Esophagus muscularis mucosa (tissue), 4 donors: Measurements from ENCODE around the gene PFKFB1. TPM values are rescaled to one million over a fixed set of nuclear protein-coding genes. Genes with fewer than 3 reads are reported as not detected.
"Not testable (repeated sequence)": the region's sequence is repeated elsewhere in the genome, so short reads cannot be mapped to it uniquely, and the experiment has no call there.

ENCODE experiments used
- DNase-seq: peaks from one replicate; pipeline ENCODE4 v3.0.0-alpha.2; 2017; ENCODE audit errors: extremely low spot score
- H3K27ac ChIP-seq, 4 donors: fragments of 200-600 bp; sonication (generic); replicated peaks in 1 of 4; 1 replicate in 3 of 4; 2 replicates in 1 of 4; pipeline ENCODE4 v1.5.1; 2016 to 2019; ENCODE audit warnings: mild to moderate bottlenecking in 1 of 4
- H3K27me3 ChIP-seq, 4 donors: fragments of 200-600 bp; sonication (generic); one replicate each; pipeline versions ENCODE4 v1.5.1 to v1.6.0; 2016 to 2019
- H3K36me3 ChIP-seq, 4 donors: fragments of 200-600 bp; sonication (generic); one replicate each; pipeline ENCODE4 v1.5.1; 2016 to 2019
- H3K4me1 ChIP-seq, 4 donors: fragments of 200-600 bp; sonication (generic); one replicate each; pipeline ENCODE4 v1.5.1; 2016 to 2019
- H3K4me3 ChIP-seq, 4 donors: fragments of 200-600 bp; sonication (generic); 1 replicate in 2 of 4; 2 replicates in 2 of 4; pipeline ENCODE4 v1.5.1; 2016 to 2019; ENCODE audit warnings: mild to moderate bottlenecking in 4 of 4, moderate library complexity in 1 of 4
- H3K9me3 ChIP-seq, 4 donors: fragments of 200-600 bp; sonication (generic); 1 replicate in 3 of 4; 2 replicates in 1 of 4; pipeline ENCODE4 v1.5.1; 2016 to 2019
- CTCF ChIP-seq, 3 experiments: fragments of 200-600 bp in 2 of 3; fragments of 450-650 bp in 1 of 3; sonication (generic) in 2 of 3; IDR thresholded peaks; one replicate each; pipeline ENCODE4 v1.5.1; 2017 to 2019; ENCODE audit warnings: antibody characterized with exemption in 3 of 3, mild to moderate bottlenecking in 2 of 3, moderate library complexity in 1 of 3
- EP300 ChIP-seq: sonication (generic); formaldehyde crosslinking; IDR thresholded peaks from one replicate; pipeline ENCODE4 v1.6.1; 2017; ENCODE audit warnings: antibody characterized with exemption
- POLR2A ChIP-seq: fragments of 450-650 bp; IDR thresholded peaks from one replicate; pipeline ENCODE4 v1.6.1; 2017; ENCODE audit warnings: antibody characterized with exemption, moderate library complexity, mild to moderate bottlenecking, low read depth
- POLR2AphosphoS5 ChIP-seq, 2 donors: sonication (generic); formaldehyde crosslinking; IDR thresholded peaks; one replicate each; pipeline ENCODE4 v1.6.1; 2017; ENCODE audit warnings: antibody characterized with exemption in 2 of 2
- WGBS: methylation state at CpG from one replicate; pipeline ENCODE4 v1.1.5; 2018; 5-methylcytosine and 5-hydroxymethylcytosine counted together
- intact Hi-C: fragments of 100-400 bp; cut with DNase I; formaldehyde crosslinking; loops from one replicate; pipeline ENCODE4 v1.15.1; 2023
- total RNA-seq, 4 donors: library from RNA; depleted of rRNA; stranded (reverse); fragments of >200 nt; gene quantifications; one replicate each; pipeline versions ENCODE4 v1.1.0 to v1.2.1, GENCODE V29; 2016

PFKFB1 gene
- total RNA-seq, 4 donors from 2014 or later = 0.33 TPM; not detected in 3

DNA sequence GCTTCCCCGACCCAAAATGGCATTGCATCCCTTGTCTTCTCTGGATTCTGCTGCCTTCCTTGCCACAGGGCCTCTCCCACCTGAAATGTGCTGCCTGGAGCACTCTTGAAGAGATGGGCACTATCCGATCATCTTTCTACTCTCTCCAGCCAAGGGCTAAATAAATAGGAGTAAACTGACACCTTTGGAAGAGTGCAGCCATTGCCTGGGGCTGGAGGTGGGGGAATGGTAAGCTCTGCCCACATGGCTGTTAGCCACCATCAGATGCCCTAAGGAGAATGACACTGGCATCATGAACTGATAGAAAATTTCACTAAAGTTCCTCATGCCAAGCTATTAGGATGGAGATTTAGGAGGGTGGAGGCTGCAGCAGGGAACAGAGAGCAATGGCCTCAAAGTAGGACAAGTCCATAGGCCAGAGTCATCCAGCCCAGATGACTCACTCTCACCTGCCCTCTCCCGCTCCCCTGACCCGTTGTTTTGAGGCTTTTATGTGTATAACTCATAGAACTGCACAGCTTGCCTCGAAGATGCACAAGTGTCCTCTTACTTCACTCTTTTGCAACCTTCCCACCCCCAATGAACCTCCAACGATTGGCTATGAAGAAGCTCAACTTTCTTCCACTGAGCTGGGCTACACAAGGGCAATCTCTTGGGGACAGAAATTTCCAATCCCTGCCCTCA is 822 bp upstream of the PFKFB1 start:
- Histone ChIP-seq H3K4me3 (no peak overlapping the region), H3K27me3 (no peaks in the 10 kb centered on the region), H3K36me3 (no peaks in the 10 kb centered on the region), H3K27ac (no peak overlapping the region), H3K4me1 (peaks cover 0 to 4% (median 0%) of the 10 kb centered on the region in 4 donors), H3K9me3 (no peaks in the 10 kb centered on the region)
- 64% methylated on average over 6 of the region's 6 CpGs for WGBS
- no peak for DNase-seq
- intact Hi-C loops = loop anchor here (5.0 kb wide), 1 partner anchor 358 kb away; no protein-coding TSS in a partner anchor
- TF ChIP-seq EP300 (no peak), POLR2A (no peak), POLR2AphosphoS5 (IDR thresholded peaks at IDR 0.05) (no peak), CTCF (IDR thresholded peaks at IDR 0.05) (no peak)

GRCh38 chrX:54992911-54993622 is 921 bp downstream of the PFKFB1 start:
- H3K9me3 ChIP-seq = no peaks in the 10 kb centered on the region
- intact Hi-C loops = no loop called here
- no peaks in the 10 kb centered on the region for H3K4me1 ChIP-seq
- DNase-seq = no peak
- H3K27me3 ChIP-seq = no peaks in the 10 kb centered on the region
- TF ChIP-seq EP300 (no peak), POLR2A (no peak), CTCF (IDR thresholded peaks at IDR 0.05) (no peak), POLR2AphosphoS5 (IDR thresholded peaks at IDR 0.05) (no peak)
- 93% methylated on average over 1 of the region's 1 CpG for WGBS
- no peak overlapping the region for H3K27ac ChIP-seq
- H3K36me3 ChIP-seq = no peaks in the 10 kb centered on the region
- H3K4me3 ChIP-seq = no peak overlapping the region

DNA sequence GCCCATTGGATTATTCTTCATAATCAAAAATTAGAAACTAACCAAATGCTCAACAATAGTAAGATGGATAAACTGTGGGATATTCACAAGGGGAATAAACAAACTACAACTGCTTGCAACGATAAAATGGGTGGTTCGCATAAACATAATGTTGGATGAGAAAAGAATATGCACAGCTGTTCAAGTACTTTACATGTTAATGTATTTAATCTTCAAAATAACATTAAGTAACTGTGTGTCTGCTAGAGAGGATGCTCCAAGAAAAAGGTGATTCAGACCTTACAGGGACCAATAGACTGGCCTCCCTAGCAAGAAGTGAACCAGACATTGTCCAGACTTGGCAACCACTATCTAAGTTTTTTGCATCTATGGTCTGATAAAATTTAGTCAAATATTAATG is 2.3 kb downstream of the PFKFB1 start:
- 86% methylated on average over 2 of the region's 2 CpGs for WGBS

GRCh38 chrX:54983306-54983705 is 10.7 kb downstream of the PFKFB1 start:
- intact Hi-C loops, DNase-seq, H3K27me3 ChIP-seq, H3K4me3 ChIP-seq, H3K4me1 ChIP-seq, H3K27ac ChIP-seq, H3K9me3 ChIP-seq, H3K36me3 ChIP-seq: not testable (repeated sequence)
- WGBS = 88% methylated on average over 2 of the region's 2 CpGs

More for the DNA sequence above, 2.3 kb downstream of the PFKFB1 start:
- no peaks in the 10 kb centered on the region for H3K9me3 ChIP-seq
- H3K36me3 ChIP-seq = no peaks in the 10 kb centered on the region
- H3K4me3 ChIP-seq = no peak overlapping the region
- no peaks in the 10 kb centered on the region for H3K27me3 ChIP-seq
- TF ChIP-seq EP300 = no peak
- no peak for TF ChIP-seq POLR2A
- no peak for TF ChIP-seq POLR2AphosphoS5 (IDR thresholded peaks at IDR 0.05)
- TF ChIP-seq CTCF (IDR thresholded peaks at IDR 0.05) = no peak
- no peaks in the 10 kb centered on the region for H3K4me1 ChIP-seq
- H3K27ac ChIP-seq = no peak overlapping the region
- DNase-seq = no peak
- intact Hi-C loops = no loop called here

DNA sequence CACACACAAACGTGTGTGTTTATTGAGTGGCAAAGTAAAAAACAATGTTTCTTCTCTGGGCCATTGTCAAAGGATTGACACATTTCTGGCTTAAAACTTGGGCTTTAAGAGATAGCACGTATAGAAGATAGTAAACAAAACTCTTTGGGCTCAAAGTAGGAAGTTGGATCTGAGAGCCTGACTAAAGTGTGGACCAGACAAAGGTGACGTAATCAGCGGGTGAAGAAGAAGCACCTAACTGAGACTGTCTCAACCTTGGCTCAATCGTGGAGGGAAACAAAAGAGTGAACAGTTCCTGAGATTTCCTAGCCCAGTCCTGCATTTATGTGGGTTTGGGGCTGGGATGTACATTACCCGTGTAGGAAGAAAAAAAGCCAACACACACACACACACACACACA is 13.7 kb downstream of the PFKFB1 start:
- no peak overlapping the region for H3K27ac ChIP-seq
- no peaks in the 10 kb centered on the region for H3K36me3 ChIP-seq
- 70% methylated on average over 6 of the region's 6 CpGs for WGBS
- no peaks in the 10 kb centered on the region for H3K27me3 ChIP-seq
- no peaks in the 10 kb centered on the region for H3K4me1 ChIP-seq
- TF ChIP-seq POLR2AphosphoS5 (IDR thresholded peaks at IDR 0.05) (no peak), POLR2A (no peak), CTCF (IDR thresholded peaks at IDR 0.05) (no peak), EP300 (no peak)
- peaks cover 0 to 7% (median 0%) of the 10 kb centered on the region in 4 donors for H3K9me3 ChIP-seq
- no peak overlapping the region for H3K4me3 ChIP-seq
- no peak for DNase-seq
- intact Hi-C loops = no loop called here
